PFSK-1 (cell line): Measurements from ENCODE around the gene PSMD8.

Source experiments
- FOXP2 ChIP-seq: optimal IDR thresholded peaks from 2 replicates; pipeline ENCODE3; 2011; ENCODE audit warnings: borderline replicate concordance, control low read depth, inconsistent platforms; ENCODE audit not compliant: insufficient read depth; ENCODE audit errors: extremely low read length, extremely low read depth
- POLR2AphosphoS5 ChIP-seq: IDR thresholded peaks from 2 replicates; pipeline ENCODE4 v1.6.1; 2012; ENCODE audit warnings: low read depth, mild to moderate bottlenecking, control low read depth, low read length, moderate library complexity
- REST ChIP-seq, 2 experiments: IDR thresholded peaks; 2 replicates each; pipeline versions ENCODE4 v1.6.1 to v1.8.0; 2011 to 2012; ENCODE audit warnings: low read depth in 2 of 2, low read length in 2 of 2, control low read depth in 1 of 2, inconsistent platforms in 1 of 2, mild to moderate bottlenecking in 1 of 2, moderate library complexity in 1 of 2; ENCODE audit not compliant: insufficient read depth in 1 of 2
- SIN3A ChIP-seq: IDR thresholded peaks from 2 replicates; pipeline ENCODE4 v1.6.1; 2012; ENCODE audit warnings: mild to moderate bottlenecking, low read length, moderate library complexity, borderline replicate concordance; ENCODE audit not compliant: insufficient read depth
- TAF1 ChIP-seq: IDR thresholded peaks from 2 replicates; pipeline ENCODE4 v1.6.1; 2012; ENCODE audit warnings: low read length, control low read depth, borderline replicate concordance; ENCODE audit not compliant: insufficient read depth

The PSMD8 gene

GRCh38 chr19:38402623-38402966, 28.2 kb downstream of the PSMD8 start:
- TF ChIP-seq TAF1 (no peak), REST (IDR thresholded peaks at IDR 0.05; ENCODE audit: insufficient read depth in 1 of 2, low read depth in 2 of 2, low read length in 2 of 2) (no peak), FOXP2 (no peak), SIN3A (peak; percentile 39; the same call in 1 of the 2 replicates), POLR2AphosphoS5 (no peak; the same call in 1 of the 2 replicates)

- TF ChIP-seq POLR2AphosphoS5 (no peak; the same call in 1 of the 2 replicates), FOXP2 (peak; percentile 75)
Measured at GRCh38 chr19:38402967-38403674, 28.8 kb downstream of the PSMD8 start, which contains the start of gene FAM98C. FAM98C (plus strand) TSS chr19:38403093; CDS start chr19:38403154, 61 bp downstream.

- TF ChIP-seq SIN3A = no peak
- TF ChIP-seq REST (IDR thresholded peaks at IDR 0.05; ENCODE audit: insufficient read depth in 1 of 2, low read depth in 2 of 2, low read length in 2 of 2) = no peak
- TF ChIP-seq POLR2AphosphoS5 = no peak
- no peak for TF ChIP-seq FOXP2
- TF ChIP-seq TAF1 = no peak
Measured at GRCh38 chr19:38404858-38405257, 30.5 kb downstream of the PSMD8 start.

- TF ChIP-seq POLR2AphosphoS5 = no peak
- no peak for TF ChIP-seq REST (IDR thresholded peaks at IDR 0.05; ENCODE audit: insufficient read depth in 1 of 2, low read depth in 2 of 2, low read length in 2 of 2)
- no peak for TF ChIP-seq FOXP2
- TF ChIP-seq TAF1 = no peak
- no peak for TF ChIP-seq SIN3A
Measured at GRCh38 chr19:38405276-38405675, 30.9 kb downstream of the PSMD8 start.

GRCh38 chr19:38409631-38410133, 35.3 kb downstream of the PSMD8 start:
- TF ChIP-seq POLR2AphosphoS5 (peak; percentile 26; the same call in 1 of the 2 replicates), FOXP2 (no peak), SIN3A (no peak), REST (IDR thresholded peaks at IDR 0.05; ENCODE audit: insufficient read depth in 1 of 2, low read depth in 2 of 2, low read length in 2 of 2) (no peak)
